Spleen (tissue), 11 donors: ENCODE measurements around the gene ABCA5. TPM values are rescaled to one million over a fixed set of nuclear protein-coding genes. Genes with fewer than 3 reads are reported as not detected.
"Not testable (repeated sequence)": the region's sequence is repeated elsewhere in the genome, so short reads cannot be mapped to it uniquely, and the experiment has no call there.

Experiments used
- DNase-seq: peaks from one replicate; pipeline ENCODE4 v3.0.0-alpha.2; 2020
- H3K27ac ChIP-seq, 8 donors: fragments of 200-600 bp; sonication (generic) in 7 of 8; 1 replicate in 4 of 8; 2 replicates in 4 of 8; pipeline versions ENCODE4 v1.5.0 to v1.8.0; 2016 to 2021; ENCODE audit warnings: inconsistent platforms in 4 of 8, mild to moderate bottlenecking in 4 of 8, moderate library complexity in 1 of 8
- H3K27me3 ChIP-seq, 7 donors: fragments of 200-600 bp; sonication (generic) in 6 of 7; replicated peaks in 1 of 7; 1 replicate in 4 of 7; 2 replicates in 3 of 7; pipeline versions ENCODE4 v1.5.0 to v1.8.0; 2016 to 2021; ENCODE audit warnings: inconsistent platforms in 3 of 7, mild to moderate bottlenecking in 1 of 7
- H3K36me3 ChIP-seq, 6 donors: fragments of 200-600 bp; sonication (generic) in 5 of 6; 1 replicate in 4 of 6; 2 replicates in 2 of 6; pipeline versions ENCODE4 v1.5.0 to v1.8.0; 2016 to 2021; ENCODE audit warnings: inconsistent platforms in 2 of 6
- H3K4me1 ChIP-seq, 6 donors: fragments of 200-600 bp; sonication (generic) in 5 of 6; 1 replicate in 3 of 6; 2 replicates in 3 of 6; pipeline versions ENCODE4 v1.5.0 to v1.8.0; 2016 to 2021; ENCODE audit warnings: inconsistent platforms in 3 of 6
- H3K4me3 ChIP-seq, 8 donors: fragments of 200-600 bp; sonication (generic) in 7 of 8; 1 replicate in 4 of 8; 2 replicates in 4 of 8; pipeline versions ENCODE4 v1.5.0 to v1.8.0; 2016 to 2021; ENCODE audit warnings: inconsistent platforms in 4 of 8, mild to moderate bottlenecking in 4 of 8, moderate library complexity in 2 of 8
- H3K9me3 ChIP-seq, 8 donors: fragments of 200-600 bp; sonication (generic) in 7 of 8; 1 replicate in 4 of 8; 2 replicates in 4 of 8; pipeline versions ENCODE4 v1.5.0 to v1.8.0; 2016 to 2021; ENCODE audit warnings: inconsistent platforms in 4 of 8
- CTCF ChIP-seq, 11 experiments: fragments of 200-600 bp in 7 of 11; fragments of 450-650 bp in 4 of 11; sonication (generic) in 4 of 11; IDR thresholded peaks in 8 of 11; conservative IDR thresholded peaks in 3 of 11; 1 replicate in 7 of 11; 2 replicates in 4 of 11; pipeline versions ENCODE4 v1.4.0 to v1.8.0; 2016 to 2021; ENCODE audit warnings: antibody characterized with exemption in 11 of 11, inconsistent platforms in 4 of 11, mild to moderate bottlenecking in 1 of 11
- POLR2A ChIP-seq, 3 donors: fragments of 450-650 bp; IDR thresholded peaks; one replicate each; pipeline ENCODE4 v1.5.1; 2017; ENCODE audit warnings: antibody characterized with exemption in 3 of 3, mild to moderate bottlenecking in 1 of 3
- POLR2AphosphoS5 ChIP-seq, 3 donors: sonication (generic); formaldehyde crosslinking; IDR thresholded peaks; one replicate each; pipeline ENCODE4 v1.5.1; 2017; ENCODE audit warnings: antibody characterized with exemption in 3 of 3
- WGBS, 5 donors: extraction: QIAGEN DNeasy Blood & Tissue Kit in 3 of 5; methylation state at CpG; one replicate each; pipeline versions ENCODE4 v1.1.5 to v1.1.7; 2013 to 2018; 5-methylcytosine and 5-hydroxymethylcytosine counted together
- intact Hi-C: fragments of 100-400 bp; cut with DNase I; formaldehyde crosslinking; loops from one replicate; pipeline ENCODE4 v1.15.0; 2023; ENCODE audit warnings: low total_unique reads
- polyA plus RNA-seq, 3 donors: library from polyadenylated mRNA; stranded (reverse); fragments of 200-250 nt; gene quantifications; one replicate each; pipeline ENCODE4 v1.2.1, GENCODE V29; 2013
- total RNA-seq, 7 donors: library from RNA; depleted of rRNA in 3 of 7; stranded (reverse); fragments of >200 nt in 3 of 7; fragmentation: NEBNext Ultra II Directional in 4 of 7; extraction: Animal tissue kit (Norgen Biotek cat#: 25700) in 4 of 7; gene quantifications; one replicate each; pipeline versions ENCODE4 v1.1.0 to v1.2.1, GENCODE V29; 2016 to 2021
- donor health status: healthy with polysubstance abuse.
- donor health status: DM: no; HTN: no; CAD: no; lungs with moderate emphysema.
- donor health status: DM: no; HTN: no; CAD: no.
- donor health status: Bipolar disorder and iron deficiency.
- donor health status: healthy.
- donor health status: DM: no; HTN: no; CAD: no.
- donor health status: DM: yes; HTN: yes; CAD: no.

ABCA5 gene
- total and polyA plus RNA-seq, 10 donors: 9.5 to 43.8 (median 23.6) TPM

GRCh38 chr17:69284646-69285045 is 42.3 kb downstream of the ABCA5 start:
- WGBS, 5 donors: 94 to 100% (median 95%) methylated on average over 2 of the region's 2 CpGs
- Histone ChIP-seq H3K36me3 (peaks cover 0 to 76% (median 20%) of the 10 kb centered on the region in 6 donors), H3K9me3 (no peaks in the 10 kb centered on the region), H3K27ac (no peak overlapping the region), H3K27me3 (no peaks in the 10 kb centered on the region), H3K4me1 (no peaks in the 10 kb centered on the region), H3K4me3 (no peak overlapping the region)
- intact Hi-C loops: no loop called here
- no peak for TF ChIP-seq POLR2A (IDR thresholded peaks at IDR 0.05)
- TF ChIP-seq POLR2AphosphoS5 (IDR thresholded peaks at IDR 0.05): no peak
- no peak for TF ChIP-seq CTCF (IDR thresholded peaks at IDR 0.05 in 8 of 11, conservative IDR thresholded peaks at IDR 0.05 in 3 of 11)
- DNase-seq: no peak

GRCh38 chr17:69282002-69282401 is 44.9 kb downstream of the ABCA5 start:
- WGBS, 5 donors: 66 to 87% (median 80%) methylated on average over 3 of the region's 3 CpGs
- no peak for DNase-seq
- no peaks in the 10 kb centered on the region for H3K4me1 ChIP-seq
- no peak overlapping the region for H3K27ac ChIP-seq
- peaks cover 0 to 59% (median 17%) of the 10 kb centered on the region in 6 donors for H3K36me3 ChIP-seq
- intact Hi-C loops: no loop called here
- H3K27me3 ChIP-seq: no peaks in the 10 kb centered on the region
- H3K9me3 ChIP-seq: no peaks in the 10 kb centered on the region
- TF ChIP-seq POLR2AphosphoS5 (IDR thresholded peaks at IDR 0.05) (no peak), CTCF (IDR thresholded peaks at IDR 0.05 in 8 of 11, conservative IDR thresholded peaks at IDR 0.05 in 3 of 11) (no peak), POLR2A (IDR thresholded peaks at IDR 0.05) (no peak)
- H3K4me3 ChIP-seq: no peak overlapping the region

GRCh38 chr17:69276279-69276678 is 50.7 kb downstream of the ABCA5 start:
- H3K4me3 ChIP-seq, H3K9me3 ChIP-seq, intact Hi-C loops, H3K27ac ChIP-seq, H3K27me3 ChIP-seq, DNase-seq, H3K4me1 ChIP-seq: not testable (repeated sequence)
- 95 to 99% (median 98%) methylated on average over 4 of the region's 4 CpGs for WGBS, 5 donors
- peaks cover 0 to 23% (median 0%) of the 10 kb centered on the region in 6 donors for H3K36me3 ChIP-seq

GRCh38 chr17:69275751-69276150 is 51.2 kb downstream of the ABCA5 start:
- DNase-seq: no peak
- H3K9me3 ChIP-seq: peaks cover 0 to 6% (median 0%) of the 10 kb centered on the region in 8 donors
- no peaks in the 10 kb centered on the region for H3K4me1 ChIP-seq
- 95 to 99% (median 97%) methylated on average over 4 of the region's 4 CpGs for WGBS, 5 donors
- H3K36me3 ChIP-seq: peaks cover 0 to 21% (median 0%) of the 10 kb centered on the region in 6 donors
- TF ChIP-seq POLR2AphosphoS5 (IDR thresholded peaks at IDR 0.05) (no peak), CTCF (IDR thresholded peaks at IDR 0.05 in 8 of 11, conservative IDR thresholded peaks at IDR 0.05 in 3 of 11) (no peak), POLR2A (IDR thresholded peaks at IDR 0.05) (no peak)
- H3K27me3 ChIP-seq: no peaks in the 10 kb centered on the region
- no peak overlapping the region for H3K4me3 ChIP-seq
- H3K27ac ChIP-seq: no peak overlapping the region
- intact Hi-C loops: no loop called here

GRCh38 chr17:69271023-69271422 is 55.9 kb downstream of the ABCA5 start:
- WGBS, 5 donors: 84 to 91% (median 89%) methylated on average over 7 of the region's 7 CpGs
- intact Hi-C loops: no loop called here
- Histone ChIP-seq H3K27ac (no peak overlapping the region), H3K4me3 (no peak overlapping the region), H3K27me3 (no peaks in the 10 kb centered on the region), H3K4me1 (no peaks in the 10 kb centered on the region), H3K36me3 (peaks cover 0 to 6% (median 0%) of the 10 kb centered on the region in 6 donors), H3K9me3 (no peaks in the 10 kb centered on the region)
- DNase-seq: no peak
- TF ChIP-seq POLR2AphosphoS5 (IDR thresholded peaks at IDR 0.05) (no peak), CTCF (IDR thresholded peaks at IDR 0.05 in 8 of 11, conservative IDR thresholded peaks at IDR 0.05 in 3 of 11) (no peak), POLR2A (IDR thresholded peaks at IDR 0.05) (no peak)
